WTC11 (cell line): Measurements from ENCODE around the gene ZEB1. TPM values are rescaled to one million over a fixed set of nuclear protein-coding genes. Genes with fewer than 3 reads are reported as not detected.
"Not testable (repeated sequence)": the region's sequence is repeated elsewhere in the genome, so short reads cannot be mapped to it uniquely, and the experiment has no call there.

Source experiments
- ATAC-seq: fragments of 200-7000 bp; cut with Tn5 transposase; 2 replicates; pipeline ENCODE4 v1.10.0; 2021; ENCODE audit warnings: mild to moderate bottlenecking, moderate library complexity
- CTCF ChIA-PET: fragments of 300-600 bp; sonication (Branson Sonifier 250); formaldehyde crosslinking; loops from one replicate; lab custom pipeline; 2021; ENCODE audit warnings: antibody characterized with exemption; lab: Charles Lee
- POLR2A ChIA-PET: fragments of 350-600 bp; sonication (Branson Sonifier 250); formaldehyde crosslinking; loops from one replicate; lab custom pipeline; 2021; ENCODE audit warnings: antibody characterized with exemption; lab: Charles Lee
- DNase-seq: peaks from one replicate; pipeline ENCODE4 v3.0.0; 2021; ENCODE audit warnings: low spot score
- H3K27ac Mint-ChIP-seq: 2 replicates; pipeline ENCODE4 v1.8.0; 2021; ENCODE audit warnings: mixed read lengths
- H3K27me3 Mint-ChIP-seq: 2 replicates; pipeline ENCODE4 v1.8.0; 2021; ENCODE audit warnings: low read depth, mild to moderate bottlenecking, moderate library complexity, mixed read lengths
- H3K36me3 Mint-ChIP-seq: 2 replicates; pipeline ENCODE4 v1.8.0; 2021; ENCODE audit warnings: mixed read lengths
- H3K4me1 Mint-ChIP-seq: 2 replicates; pipeline ENCODE4 v1.8.0; 2022; ENCODE audit warnings: mixed read lengths
- H3K4me3 Mint-ChIP-seq: 2 replicates; pipeline ENCODE4 v1.8.0; 2021; ENCODE audit warnings: mild to moderate bottlenecking, moderate library complexity, mixed read lengths
- H3K9me3 Mint-ChIP-seq: 2 replicates; pipeline ENCODE4 v1.8.0; 2021; ENCODE audit warnings: mixed read lengths
- AFF4 ChIP-seq: sonication (generic); formaldehyde crosslinking; IDR thresholded peaks from 2 replicates; pipeline ENCODE4 v1.8.1; 2023; ENCODE audit warnings: mild to moderate bottlenecking, missing genetic modification reagents, borderline replicate concordance
- ATF1 ChIP-seq: sonication (generic); formaldehyde crosslinking; IDR thresholded peaks from 2 replicates; pipeline ENCODE4 v1.8.1; 2023; ENCODE audit warnings: mild to moderate bottlenecking, moderate library complexity, missing genetic modification reagents
- ATF3 ChIP-seq: sonication (generic); formaldehyde crosslinking; conservative IDR thresholded peaks from 2 replicates; pipeline ENCODE4 v1.8.1; 2022; ENCODE audit warnings: mild to moderate bottlenecking, missing genetic modification reagents
- NFE2L1 ChIP-seq: sonication (generic); formaldehyde crosslinking; IDR thresholded peaks from 2 replicates; pipeline ENCODE4 v1.8.1; 2023; ENCODE audit warnings: missing genetic modification reagents
- NFYB ChIP-seq: sonication (generic); formaldehyde crosslinking; conservative IDR thresholded peaks from 2 replicates; pipeline ENCODE4 v1.8.0; 2022; ENCODE audit warnings: low read depth, missing genetic modification reagents
- TEAD1 ChIP-seq: sonication (generic); formaldehyde crosslinking; IDR thresholded peaks from 2 replicates; pipeline ENCODE4 v1.8.0; 2022; ENCODE audit warnings: mild to moderate bottlenecking, missing genetic modification reagents
- ZNF512 ChIP-seq: sonication (generic); formaldehyde crosslinking; IDR thresholded peaks from 2 replicates; pipeline ENCODE4 v1.8.1; 2022; ENCODE audit warnings: missing genetic modification reagents, borderline replicate concordance
- ZNF532 ChIP-seq: fragments of 250-450 bp; sonication (Bioruptor Pico); IDR thresholded peaks from 2 replicates; pipeline ENCODE4 v1.9.0; 2021; ENCODE audit warnings: mild to moderate bottlenecking, borderline replicate concordance
- total RNA-seq: library from RNA; stranded (reverse); gene quantifications from 3 replicates; pipeline ENCODE4 v1.2.3, GENCODE V29; 2021
- TF ChIP-seq, protein P1 (sequence below): fragments of 250-450 bp; sonication (Bioruptor Pico); IDR thresholded peaks from 2 replicates; pipeline ENCODE4 v1.9.0; 2021; ENCODE audit warnings: mild to moderate bottlenecking
- TF ChIP-seq, protein P2 (sequence below): sonication (generic); formaldehyde crosslinking; IDR thresholded peaks from 2 replicates; pipeline ENCODE4 v1.8.0; 2022; ENCODE audit warnings: mild to moderate bottlenecking, missing genetic modification reagents
- TF ChIP-seq, protein P3 (sequence below): sonication (generic); formaldehyde crosslinking; IDR thresholded peaks from 2 replicates; pipeline ENCODE4 v1.8.0; 2022; ENCODE audit warnings: mild to moderate bottlenecking, missing genetic modification reagents

ZEB1 gene
- total RNA-seq, 1 experiment from 2014 or later: 0.39 TPM

DNA sequence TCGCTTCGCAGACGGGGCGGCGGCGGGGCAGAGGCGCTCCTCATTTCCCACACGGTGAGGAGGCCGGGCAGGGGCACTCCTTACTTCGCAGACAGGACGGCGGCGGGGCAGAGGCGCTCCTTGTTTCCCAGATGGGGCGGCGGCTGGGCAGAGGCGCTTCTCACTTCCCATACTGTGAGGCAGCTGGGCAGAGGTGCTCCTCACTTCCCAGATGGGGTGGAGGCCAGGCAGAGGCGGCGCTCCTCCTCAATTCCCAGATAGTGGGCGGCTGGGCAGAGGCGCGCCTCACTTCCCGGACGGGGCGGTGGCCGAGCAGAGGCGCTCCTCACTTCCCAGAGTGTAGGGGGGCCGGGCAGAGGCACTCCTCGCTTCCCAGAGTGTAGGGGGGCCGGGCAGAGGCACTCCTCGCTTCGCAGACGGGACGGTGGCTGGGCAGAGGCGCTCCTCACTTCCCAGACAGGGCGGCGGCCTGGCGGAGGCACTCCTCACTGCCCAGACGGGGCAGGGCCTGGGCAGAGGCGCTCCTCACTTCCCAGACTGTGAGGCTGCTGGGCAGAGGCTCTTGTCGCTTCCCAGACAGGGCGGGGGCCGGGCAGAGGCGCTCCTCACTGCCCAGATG is 43.1 kb downstream of the ZEB1 start (continued):
- TF ChIP-seq ZNF512 (CRISPR knock-in tag): no peak
- TF ChIP-seq ZNF532 (CRISPR knock-in tag): no peak
- TF ChIP-seq, protein P1, sequence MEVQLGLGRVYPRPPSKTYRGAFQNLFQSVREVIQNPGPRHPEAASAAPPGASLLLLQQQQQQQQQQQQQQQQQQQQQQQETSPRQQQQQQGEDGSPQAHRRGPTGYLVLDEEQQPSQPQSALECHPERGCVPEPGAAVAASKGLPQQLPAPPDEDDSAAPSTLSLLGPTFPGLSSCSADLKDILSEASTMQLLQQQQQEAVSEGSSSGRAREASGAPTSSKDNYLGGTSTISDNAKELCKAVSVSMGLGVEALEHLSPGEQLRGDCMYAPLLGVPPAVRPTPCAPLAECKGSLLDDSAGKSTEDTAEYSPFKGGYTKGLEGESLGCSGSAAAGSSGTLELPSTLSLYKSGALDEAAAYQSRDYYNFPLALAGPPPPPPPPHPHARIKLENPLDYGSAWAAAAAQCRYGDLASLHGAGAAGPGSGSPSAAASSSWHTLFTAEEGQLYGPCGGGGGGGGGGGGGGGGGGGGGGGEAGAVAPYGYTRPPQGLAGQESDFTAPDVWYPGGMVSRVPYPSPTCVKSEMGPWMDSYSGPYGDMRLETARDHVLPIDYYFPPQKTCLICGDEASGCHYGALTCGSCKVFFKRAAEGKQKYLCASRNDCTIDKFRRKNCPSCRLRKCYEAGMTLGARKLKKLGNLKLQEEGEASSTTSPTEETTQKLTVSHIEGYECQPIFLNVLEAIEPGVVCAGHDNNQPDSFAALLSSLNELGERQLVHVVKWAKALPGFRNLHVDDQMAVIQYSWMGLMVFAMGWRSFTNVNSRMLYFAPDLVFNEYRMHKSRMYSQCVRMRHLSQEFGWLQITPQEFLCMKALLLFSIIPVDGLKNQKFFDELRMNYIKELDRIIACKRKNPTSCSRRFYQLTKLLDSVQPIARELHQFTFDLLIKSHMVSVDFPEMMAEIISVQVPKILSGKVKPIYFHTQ (CRISPR knock-in tag): no peak
- no peak for TF ChIP-seq AFF4
- no peak for TF ChIP-seq TEAD1

GRCh38 chr10:31363696-31364095 is 44.7 kb downstream of the ZEB1 start:
- Mint-ChIP-seq H3K9me3 (peaks cover 16% of the 10 kb centered on the region), H3K36me3 (peaks cover 12% of the 10 kb centered on the region)
- ATAC-seq, POLR2A ChIA-PET, H3K27ac Mint-ChIP-seq, H3K4me1 Mint-ChIP-seq, H3K4me3 Mint-ChIP-seq, CTCF ChIA-PET, H3K27me3 Mint-ChIP-seq, DNase-seq: not testable (repeated sequence)

DNA sequence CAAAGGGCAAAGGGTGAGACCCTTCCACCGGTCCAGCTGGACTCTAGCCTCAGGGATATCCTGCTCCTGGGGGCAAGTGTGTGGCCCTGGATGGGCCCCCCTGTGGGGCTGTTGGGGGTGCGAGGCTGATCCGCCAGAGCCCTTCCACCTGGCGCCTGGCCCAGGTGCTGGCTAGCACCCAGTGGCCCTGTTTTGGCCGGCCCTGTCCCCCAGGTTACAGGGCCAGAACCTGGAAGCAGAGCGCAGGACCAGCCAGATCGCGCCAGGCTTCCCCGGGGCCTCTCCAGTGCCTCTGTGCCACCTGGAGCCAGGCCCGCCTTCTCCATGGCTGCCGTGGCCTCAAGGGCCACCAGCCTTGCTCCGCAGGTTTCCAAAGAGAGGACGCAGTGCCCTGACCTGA is 45.2 kb downstream of the ZEB1 start:
- H3K9me3 Mint-ChIP-seq: peaks cover 16% of the 10 kb centered on the region
- H3K27me3 Mint-ChIP-seq, H3K4me3 Mint-ChIP-seq, H3K4me1 Mint-ChIP-seq, H3K27ac Mint-ChIP-seq, CTCF ChIA-PET, POLR2A ChIA-PET, ATAC-seq, DNase-seq: not testable (repeated sequence)
- H3K36me3 Mint-ChIP-seq: peaks cover 12% of the 10 kb centered on the region

- Mint-ChIP-seq H3K36me3 (peaks cover 9% of the 10 kb centered on the region), H3K27ac (no peak overlapping the region), H3K4me1 (no peaks in the 10 kb centered on the region), H3K4me3 (no peak overlapping the region), H3K9me3 (peaks cover 11% of the 10 kb centered on the region), H3K27me3 (no peaks in the 10 kb centered on the region)
- ATAC-seq: no peak
- ChIA-PET POLR2A (no interaction called here), CTCF (interaction anchor here (1.5 kb wide), 1 partner anchor 102 kb away, joined by 3 read pairs; no protein-coding TSS in a partner anchor)
- DNase-seq: no peak
- TF ChIP-seq, protein P2, sequence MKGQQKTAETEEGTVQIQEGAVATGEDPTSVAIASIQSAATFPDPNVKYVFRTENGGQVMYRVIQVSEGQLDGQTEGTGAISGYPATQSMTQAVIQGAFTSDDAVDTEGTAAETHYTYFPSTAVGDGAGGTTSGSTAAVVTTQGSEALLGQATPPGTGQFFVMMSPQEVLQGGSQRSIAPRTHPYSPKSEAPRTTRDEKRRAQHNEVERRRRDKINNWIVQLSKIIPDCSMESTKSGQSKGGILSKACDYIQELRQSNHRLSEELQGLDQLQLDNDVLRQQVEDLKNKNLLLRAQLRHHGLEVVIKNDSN (CRISPR knock-in tag): no peak
- TF ChIP-seq ATF3 (CRISPR knock-in tag) (no peak), NFYB (CRISPR knock-in tag) (no peak), ATF1 (no peak), NFE2L1 (no peak)
- TF ChIP-seq, protein P3, sequence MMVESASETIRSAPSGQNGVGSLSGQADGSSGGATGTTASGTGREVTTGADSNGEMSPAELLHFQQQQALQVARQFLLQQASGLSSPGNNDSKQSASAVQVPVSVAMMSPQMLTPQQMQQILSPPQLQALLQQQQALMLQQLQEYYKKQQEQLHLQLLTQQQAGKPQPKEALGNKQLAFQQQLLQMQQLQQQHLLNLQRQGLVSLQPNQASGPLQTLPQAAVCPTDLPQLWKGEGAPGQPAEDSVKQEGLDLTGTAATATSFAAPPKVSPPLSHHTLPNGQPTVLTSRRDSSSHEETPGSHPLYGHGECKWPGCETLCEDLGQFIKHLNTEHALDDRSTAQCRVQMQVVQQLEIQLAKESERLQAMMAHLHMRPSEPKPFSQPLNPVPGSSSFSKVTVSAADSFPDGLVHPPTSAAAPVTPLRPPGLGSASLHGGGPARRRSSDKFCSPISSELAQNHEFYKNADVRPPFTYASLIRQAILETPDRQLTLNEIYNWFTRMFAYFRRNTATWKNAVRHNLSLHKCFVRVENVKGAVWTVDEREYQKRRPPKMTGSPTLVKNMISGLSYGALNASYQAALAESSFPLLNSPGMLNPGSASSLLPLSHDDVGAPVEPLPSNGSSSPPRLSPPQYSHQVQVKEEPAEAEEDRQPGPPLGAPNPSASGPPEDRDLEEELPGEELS (CRISPR knock-in tag): no peak
Measured at GRCh38 chr10:31366703-31367102, 47.7 kb downstream of the ZEB1 start.
